ENCODE data around the gene CCDC177.
A peak's percentile ranks its signal among the peaks of the same experiment; 100 is the strongest.

The CCDC177 gene

DNA sequence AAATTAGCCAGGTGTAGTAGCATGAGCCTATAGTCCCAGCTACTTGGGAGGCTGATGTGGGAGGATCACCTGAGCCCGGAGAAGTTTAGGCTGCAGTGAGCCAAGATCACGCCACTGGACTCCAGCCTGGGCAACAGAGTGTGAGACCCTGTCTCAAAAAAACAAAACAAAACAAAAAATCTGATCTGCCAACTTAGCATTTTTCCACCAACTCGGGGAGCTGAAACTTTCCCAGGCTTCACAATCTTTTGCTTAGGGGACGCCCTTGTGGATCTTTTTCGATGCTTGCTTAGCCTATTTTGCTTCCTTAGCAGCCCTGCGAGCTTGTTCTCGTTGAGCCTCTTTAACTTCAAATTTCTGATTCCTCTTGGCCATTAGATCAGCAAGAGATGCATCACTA is 13.8 kb downstream of the CCDC177 start:
- DNase-seq: no peak

DNA sequence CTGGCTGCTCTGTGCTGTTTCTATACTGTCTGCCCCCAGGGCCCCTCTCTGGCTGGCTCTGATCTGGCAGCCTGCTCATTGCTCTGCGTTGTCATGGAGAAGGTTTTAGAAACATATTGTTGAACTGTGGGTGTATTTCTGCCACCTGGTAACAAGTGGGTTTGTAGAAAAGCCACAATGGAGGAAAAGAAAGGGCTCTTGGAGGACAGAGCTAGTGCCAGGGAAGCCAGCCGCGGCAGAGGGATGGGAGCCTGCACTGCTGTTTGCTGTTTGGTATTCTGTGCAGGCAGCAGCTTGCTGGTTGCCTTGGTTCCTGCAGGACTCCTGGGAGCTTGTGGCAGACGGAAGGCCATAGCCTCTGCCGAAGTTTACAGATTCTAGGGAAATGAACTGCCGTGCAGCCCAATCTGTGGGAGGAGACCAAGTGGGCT is 15.1 kb downstream of the CCDC177 start:
- DNase-seq: no peak

DNA sequence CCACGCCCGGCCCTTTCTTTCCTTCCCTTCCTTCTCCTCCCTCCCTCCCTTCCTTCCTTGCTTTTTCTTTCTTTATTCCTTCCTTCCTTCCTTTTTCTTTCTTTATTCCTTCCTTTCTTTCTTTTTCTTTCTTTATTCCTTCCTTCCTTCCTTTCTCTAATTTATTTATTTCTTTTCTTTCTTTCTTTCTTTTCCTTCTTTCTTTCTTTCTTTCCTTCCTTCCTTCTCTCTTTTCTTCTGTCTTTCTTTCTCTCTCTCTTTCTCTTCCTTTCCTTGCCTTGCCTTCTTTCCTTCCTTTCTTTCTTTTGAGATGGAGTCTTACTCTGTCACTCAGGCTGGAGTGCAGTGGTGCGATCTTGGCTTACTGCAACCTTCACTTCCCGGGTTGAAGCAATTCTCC is 15.9 kb downstream of the CCDC177 start:
- DNase-seq: no peak

DNA sequence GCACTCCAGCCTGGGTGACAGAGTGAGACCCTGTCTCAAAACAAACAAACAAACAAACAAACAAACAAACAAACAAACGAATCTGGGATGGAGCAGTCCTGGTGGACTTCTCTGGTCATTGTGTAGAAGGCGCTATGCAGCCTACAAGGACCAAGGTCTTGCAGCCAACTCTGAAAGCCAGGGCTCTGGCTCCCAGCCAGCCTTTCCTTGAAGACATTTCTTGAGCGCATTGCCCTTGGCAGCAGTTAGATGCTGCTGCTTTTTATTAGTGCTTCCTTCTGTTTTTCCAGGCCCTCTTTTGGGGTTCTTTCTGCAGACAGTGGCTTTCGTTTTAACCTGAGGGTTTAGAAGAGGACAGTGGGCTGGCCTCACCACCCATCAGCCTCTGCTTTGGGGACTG is 20.2 kb downstream of the CCDC177 start:
- DNase-seq: no peak

DNA sequence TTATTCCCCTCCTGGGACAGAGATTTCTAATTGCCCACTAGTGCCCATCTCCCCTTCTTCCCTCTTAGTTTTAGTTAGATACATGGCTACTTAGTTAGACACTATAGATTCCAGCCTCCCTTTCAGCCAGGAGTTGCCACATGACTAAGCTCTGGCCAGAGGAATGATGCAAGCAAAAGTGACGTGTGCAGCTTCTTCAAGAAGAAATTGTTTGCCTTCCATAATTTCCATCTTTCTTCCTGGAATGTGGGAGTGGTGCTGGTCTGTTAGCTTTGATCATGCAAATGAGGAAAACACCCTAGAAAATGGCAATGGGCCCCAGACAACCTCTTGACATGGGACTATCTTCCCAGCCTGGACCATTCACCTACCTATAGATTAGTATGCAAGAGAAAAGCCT is 21.4 kb downstream of the CCDC177 start:
- no peak for DNase-seq

DNA sequence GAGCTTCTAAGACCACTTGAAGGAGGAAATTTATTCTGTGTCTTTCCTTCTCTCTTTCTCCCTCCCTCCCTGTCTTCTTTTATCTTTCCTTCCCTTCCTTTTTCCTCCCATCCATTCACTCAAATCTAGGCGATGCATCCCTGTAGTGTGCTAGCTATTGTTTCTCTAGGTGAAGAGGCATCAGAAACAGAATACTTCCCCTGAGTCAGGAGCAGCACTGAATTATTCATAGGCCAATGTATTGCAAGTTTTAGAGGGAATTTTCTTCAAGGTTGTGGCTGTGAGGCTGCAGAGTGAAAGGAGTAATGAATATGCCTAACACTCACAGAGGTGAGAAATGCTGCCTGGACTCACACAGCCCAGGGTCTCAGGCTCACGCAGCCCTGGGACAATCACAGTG is 23.2 kb downstream of the CCDC177 start:
- DNase-seq: no peak

DNA sequence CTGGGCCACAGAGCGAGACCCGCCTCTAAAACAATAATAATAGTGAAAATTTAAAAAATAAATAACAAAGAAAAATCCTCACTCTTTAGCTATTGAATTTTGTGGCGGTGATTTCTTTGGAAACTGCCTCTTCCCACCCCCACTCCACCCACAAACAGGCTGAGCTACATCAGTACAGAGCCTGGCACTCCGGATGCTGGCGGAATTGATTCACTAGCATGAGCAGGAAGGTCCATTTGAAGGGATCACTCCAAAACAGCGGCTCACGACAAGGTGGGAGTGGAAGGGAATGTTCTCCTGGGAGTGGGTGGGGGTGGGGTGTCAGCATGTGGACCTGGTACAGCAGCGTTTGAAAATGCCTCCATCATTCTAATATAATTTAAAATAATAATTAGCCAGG is 26.1 kb downstream of the CCDC177 start:
- no peak for DNase-seq

DNA sequence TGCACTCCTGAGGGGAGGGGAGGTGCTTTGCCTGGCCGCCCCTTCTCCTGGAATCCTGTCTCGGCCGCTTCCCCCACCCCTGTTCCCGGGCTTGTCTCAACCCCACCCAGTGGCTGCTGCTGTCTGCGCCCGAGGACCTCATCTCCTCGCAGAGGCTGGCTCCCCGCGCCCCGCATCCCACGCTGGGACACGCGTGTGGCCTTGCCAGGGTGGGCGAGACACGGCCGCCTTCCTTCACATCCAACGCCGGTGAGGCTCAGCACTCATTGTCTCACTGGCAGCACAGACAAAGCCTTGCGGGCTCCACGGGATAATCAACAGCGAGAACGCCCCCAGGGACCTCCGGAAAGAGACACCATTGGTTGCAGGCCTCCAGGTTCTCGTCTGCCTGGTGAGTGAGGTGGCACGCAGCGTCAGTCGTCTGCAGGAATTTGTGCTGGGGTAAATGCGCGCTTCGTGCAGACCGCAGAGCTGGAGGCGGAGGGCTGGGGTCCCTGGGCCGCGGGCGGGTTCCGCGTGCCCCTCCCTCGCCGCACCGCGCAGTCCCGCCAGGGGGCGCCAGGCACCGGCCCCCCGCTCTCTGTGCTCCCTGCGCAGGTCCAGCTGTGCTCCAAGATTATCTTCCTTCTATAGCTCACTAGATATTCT is 26.8 kb downstream of the CCDC177 start:
- DNase-seq: peak; percentile 29 to 39

DNA sequence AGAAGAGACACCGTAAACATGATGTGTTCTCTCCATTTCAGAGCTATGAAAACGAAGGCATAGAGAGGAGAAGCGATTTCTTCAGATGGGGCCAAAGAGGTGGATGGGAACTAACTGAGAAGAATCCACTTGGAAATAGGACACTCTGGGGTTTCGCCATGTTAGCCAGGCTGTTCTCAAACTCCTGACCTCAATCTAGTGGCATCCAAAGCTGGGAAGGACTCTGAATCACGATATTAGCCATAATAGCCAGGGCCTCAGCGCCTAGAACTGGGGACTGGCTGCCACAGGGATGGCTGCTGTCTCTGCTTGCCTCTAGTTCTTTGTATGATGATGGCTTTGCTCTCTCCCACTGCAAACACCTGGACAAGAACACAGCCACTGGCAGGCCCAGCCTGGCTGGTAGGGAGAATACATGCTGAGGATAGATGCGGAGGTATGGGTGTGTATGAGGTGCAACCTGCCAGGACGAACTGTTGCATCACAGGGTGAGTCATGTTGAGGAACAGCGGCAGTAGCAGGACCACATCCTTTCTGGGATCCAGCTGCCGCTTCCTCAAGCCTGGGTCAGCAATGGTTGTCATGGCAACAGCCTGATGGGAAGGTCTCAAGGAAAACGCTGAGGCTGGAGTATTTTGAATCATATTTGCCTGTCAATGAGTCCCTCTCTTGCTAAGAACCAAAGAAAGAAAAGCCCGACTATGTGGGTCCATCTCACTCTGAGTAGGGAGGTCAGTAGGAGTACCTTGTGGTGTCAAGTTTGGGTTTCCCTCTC is 31.1 kb downstream of the CCDC177 start:
- DNase-seq: peak; percentile 19 to 48

DNA sequence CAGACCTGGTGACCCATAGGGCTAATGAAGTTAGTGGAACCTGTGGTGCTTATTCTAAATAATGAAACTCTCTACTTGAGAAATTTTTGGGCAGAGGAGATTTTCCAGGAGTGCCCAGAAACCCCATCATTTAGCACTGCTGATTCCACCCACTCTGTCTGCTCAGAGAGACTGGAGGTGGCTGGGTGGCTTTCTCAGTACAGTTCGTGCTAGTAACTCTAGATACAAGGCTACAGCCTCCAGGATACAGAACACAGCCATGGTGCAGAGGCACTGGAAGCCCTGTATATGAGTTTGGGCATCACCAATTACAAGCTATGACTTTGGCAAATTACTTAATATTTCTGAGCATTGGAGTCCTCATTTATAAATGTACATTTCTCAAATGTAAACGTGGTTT is 32.4 kb downstream of the CCDC177 start:
- no peak for DNase-seq

DNA sequence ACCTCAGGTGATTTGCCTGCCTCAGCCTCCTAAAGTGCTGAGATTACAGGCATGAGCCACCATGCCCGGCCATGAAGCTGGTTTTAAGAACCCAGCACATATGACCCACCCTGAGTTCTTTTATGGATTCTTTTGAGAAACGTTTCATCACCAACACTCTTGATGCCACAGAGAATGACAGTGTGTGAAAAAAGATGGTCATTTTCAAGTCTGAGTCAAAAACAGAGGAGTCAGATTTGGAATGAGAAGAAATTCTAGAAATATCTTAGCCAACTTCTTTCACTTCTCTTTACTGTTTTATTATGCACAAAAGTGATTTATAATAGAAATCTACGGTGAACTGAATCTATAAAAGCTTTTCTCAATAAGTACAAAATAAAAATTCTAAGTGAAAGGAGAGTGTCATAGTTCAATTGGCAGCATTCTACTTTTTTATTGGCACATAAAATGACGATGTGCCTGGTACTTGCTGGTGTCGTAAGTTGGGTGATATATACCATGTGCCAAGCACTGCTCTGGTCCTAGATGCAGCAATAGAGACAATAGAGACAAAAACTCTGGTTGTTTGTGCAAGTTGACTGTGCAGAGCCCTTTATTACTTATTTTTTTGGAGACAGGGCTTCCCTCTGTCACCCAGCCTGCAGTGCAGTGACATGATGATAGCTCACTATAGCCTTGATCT is 33.9 kb downstream of the CCDC177 start:
- no peak for DNase-seq

DNA sequence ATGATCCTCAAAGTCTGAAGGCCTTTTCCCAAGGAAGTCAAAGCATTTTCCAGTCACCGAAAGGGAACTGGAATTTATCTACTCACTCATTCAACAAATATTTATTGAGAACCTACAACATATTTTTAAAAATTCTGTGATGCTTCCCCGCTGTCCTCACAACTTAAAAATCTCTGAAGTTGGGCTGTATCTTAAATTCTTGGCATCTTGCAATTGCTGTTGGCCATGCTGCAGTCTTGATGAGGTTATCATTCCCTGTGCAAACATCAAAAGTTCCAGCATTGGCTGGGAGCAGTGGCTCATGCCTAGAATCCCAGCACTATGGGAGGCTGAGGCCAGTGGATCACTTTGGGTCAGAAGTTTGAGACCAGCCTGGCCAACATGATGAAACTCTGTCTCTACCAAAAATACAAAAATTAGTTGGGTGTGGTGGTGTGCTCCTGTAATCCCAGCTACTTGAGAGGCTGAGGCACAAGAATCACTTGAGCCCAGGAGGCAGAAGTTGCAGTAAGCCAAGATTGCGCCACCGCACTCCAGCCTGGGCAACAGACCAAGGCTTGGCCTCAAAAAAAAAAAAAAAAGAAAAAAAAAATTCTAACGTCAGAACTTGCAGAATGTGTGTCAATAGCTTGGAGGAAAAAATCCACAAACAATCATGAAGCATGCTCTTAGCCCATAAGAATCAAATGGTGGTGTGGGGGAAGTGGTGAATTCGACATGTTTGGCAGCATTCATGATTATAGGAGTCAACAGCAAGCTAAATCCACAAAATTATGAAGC is 34.9 kb downstream of the CCDC177 start:
- no peak for DNase-seq

DNA sequence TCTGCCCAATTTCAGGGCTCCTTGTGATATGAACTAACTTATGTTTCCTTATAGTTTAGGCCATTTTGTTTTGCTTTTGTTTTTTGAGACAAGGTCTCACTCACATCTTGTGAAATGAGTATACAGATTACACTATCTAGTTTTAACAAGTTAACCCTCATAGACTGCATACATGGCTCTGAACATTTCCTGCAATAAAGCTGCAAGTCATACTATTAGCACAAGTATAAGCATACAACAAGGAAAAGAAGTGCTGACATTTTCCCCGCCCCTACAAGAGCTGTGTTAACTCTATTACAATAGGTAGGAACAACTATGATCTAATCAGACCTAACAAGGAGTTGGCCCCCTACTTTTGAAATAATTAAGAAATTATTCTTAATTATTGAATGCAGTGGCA is 35.9 kb downstream of the CCDC177 start:
- no peak for DNase-seq

DNA sequence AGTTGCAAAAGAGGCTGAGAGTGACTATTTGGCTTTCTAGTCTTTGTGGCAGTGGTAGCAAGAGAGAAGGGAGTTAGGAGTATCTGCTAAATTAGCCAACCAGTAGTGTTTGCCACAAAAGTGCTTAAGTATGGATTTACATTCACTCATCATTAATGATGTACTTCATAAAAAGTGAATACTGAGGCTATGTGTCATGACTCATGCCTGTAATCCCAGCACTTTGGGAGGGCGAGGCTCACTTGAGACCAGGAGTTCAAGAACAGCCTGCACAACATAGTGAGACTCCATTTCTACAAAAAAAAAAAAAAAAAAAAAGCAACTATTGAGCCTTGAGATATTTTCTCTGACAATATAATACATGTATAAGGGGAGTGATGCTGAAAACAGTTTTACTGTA is 36.8 kb downstream of the CCDC177 start:
- DNase-seq: no peak

DNA sequence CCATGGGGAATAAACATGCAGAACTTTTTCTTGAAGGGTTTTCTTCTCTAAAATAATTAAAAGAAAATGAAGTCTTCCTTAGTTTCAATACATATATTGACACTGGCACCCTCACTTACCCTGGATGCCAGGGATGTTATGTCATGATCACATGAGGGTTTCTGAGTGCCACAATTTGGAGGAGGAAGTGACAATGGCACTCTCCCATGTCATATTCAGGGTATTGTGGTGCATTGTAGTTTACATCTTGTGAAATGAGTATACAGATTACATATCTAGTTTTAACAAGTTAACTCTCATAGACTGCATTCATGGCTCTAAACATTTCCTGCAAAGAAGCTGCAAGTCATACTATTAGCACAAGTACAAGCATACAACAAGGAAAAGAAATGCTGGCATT is 37.7 kb downstream of the CCDC177 start:
- DNase-seq: no peak

DNA sequence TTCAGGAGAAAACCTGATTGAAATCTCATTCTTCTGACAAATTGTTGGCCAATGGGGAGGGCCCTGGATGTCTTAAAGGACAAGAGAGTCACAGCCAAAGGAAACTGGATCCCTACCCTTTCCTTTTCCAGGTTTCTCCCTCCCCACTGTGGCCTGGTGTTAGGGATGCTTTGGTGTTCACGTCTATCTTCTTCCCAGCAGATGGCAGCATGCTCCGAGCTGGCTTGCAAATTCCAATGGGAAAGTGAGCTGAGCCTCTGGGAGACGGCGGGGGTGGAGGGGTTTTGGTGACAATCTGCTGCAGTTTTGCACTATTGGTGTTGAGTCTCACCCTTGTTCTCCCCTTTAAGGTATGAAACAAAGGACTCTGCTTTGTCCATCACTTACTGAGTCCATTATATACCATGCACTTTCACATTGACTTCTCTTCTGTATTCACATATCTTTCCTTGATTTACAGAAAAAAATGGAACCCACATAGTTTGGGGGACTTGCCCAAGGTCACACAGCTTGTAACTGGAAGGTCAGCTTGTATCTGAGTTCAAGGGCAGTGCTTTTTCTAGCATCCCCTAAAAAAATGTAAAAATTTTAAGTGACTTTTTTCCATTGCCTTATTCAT is 39.3 kb downstream of the CCDC177 start:
- DNase-seq: no peak

DNA sequence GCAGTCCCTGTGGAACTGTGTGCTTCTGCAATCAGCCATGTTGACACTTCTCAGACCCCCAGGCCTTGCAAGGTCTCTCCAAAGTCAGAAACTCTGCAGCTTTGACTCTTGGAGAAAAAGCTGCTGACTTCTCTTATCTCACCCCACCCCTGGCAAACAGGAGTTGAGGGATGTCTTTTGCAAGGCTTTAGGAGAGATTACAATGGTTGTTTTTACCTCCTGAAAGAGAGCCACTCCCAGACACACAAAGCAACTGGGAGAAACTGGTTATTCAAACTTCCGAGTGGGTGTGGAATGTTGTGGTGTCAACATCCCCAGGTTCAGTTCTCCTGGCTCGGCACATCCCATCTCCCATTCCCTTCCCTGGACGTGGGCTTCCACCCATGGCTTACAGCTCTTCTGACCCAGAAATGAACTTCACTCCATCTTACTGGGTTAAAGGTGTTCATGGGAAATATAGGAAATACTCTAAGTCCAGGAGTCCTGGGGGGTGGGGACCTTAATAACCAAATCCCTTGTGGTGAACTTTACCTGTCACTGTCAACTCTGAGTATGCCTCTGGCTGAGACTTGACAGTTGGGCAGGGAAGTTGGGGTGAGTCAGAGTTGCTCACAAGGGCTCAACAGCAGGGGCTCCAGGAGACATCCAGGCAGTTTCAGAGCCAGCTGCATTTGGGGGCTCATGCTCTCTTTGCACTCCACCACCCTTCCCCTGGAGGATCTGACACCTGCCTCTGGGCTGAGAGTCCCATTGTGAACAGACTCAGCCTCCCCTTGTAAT is 41.9 kb downstream of the CCDC177 start:
- no peak for DNase-seq

DNA sequence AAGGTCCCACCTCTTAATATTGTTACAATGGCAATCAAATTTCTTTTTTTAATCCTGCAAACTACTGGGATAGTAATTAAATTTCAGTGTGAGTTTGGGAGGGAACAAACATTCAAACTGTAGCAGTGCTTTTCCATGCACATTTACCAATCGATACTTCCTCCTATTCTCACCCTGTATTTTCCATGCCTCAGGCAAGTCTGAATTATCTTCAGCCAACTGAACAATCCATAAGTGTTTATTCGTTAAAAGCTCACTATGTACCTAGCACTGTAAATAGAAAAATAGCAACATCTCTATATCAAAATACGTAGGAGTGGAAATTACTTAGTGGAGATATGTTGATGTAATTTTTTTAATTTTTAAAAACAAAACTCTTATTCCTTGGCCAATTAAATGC is 43.5 kb downstream of the CCDC177 start:
- DNase-seq: no peak

DNA sequence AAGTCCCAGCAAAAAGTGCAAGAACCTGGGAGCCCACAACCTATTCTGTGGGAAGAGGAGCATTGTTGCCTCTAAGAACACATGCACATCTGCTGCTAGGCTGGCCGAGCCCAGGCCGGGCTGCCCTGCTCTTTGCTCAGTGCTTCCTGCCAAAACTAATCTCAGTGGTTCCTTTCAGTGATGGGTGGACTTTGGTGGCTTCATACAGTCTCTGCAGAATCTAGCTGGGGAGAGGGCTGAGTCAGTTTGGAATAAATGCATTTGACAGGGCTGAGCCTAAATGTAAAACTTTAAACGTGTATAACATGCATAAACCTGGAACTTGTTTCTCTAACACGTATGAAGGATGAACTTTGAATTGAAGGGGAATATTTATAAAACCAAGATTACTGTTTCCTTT is 44.6 kb downstream of the CCDC177 start:
- no peak for DNase-seq

DNA sequence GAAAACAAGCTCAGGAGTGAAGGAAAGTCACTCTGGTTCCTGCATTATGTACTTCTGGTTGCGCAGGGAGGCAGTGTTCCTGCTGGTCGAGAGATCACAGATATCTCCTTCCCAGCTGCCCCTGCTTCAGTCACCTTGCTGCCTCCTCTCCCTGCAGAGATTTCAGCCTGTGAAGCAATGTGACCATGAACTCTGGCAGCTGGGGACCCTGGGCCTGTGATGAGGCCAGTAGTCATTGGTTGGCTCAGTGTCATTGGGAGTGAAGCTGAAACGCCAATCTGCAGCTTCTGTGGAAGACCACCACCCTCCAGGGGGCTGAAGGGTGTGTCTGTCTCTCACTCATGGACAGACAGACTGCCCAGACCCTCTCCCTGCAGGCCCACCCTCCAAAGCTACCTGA is 45.1 kb downstream of the CCDC177 start:
- DNase-seq: no peak

DNA sequence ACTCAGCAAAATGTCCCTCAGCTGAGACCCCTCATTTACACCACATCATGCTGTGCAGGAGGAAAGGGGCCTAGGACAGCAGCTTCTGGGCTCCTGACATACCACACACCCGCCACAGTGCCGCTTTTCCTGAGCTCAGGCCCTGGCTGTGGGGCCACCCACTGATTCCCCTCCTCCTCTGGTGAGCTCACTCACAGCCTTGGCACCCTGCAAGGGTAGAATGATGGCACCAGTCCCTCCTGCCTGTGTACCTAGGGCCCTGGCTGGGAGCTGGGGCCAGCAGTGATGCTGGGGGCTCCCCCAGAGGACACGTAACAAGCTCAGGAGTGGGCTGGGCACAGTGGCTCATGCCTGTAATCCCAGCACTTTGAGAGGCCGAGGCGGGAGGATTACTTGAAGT is 45.7 kb downstream of the CCDC177 start:
- no peak for DNase-seq

DNA sequence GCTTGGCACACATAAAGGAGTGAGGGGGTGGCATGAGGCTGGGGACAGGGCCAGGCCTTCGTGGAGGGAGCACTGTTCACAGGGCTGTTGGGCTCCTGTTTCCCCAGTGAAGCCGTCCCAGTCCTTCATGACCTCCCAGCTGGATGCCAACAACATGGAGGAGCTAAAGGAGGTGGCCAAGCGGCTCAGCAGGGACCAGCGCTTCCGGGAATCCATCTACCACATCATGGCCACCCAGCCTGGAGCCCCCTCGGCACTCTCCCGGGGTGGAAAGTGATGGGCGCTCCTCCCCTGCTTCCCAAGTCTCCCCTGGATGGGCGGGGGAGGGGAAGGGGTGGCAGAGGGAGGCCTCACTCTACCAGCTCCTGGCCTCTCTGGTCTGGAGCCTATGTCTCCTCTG is 46.5 kb downstream of the CCDC177 start:
- DNase-seq: no peak
